GM21528 (cell line): Measurements from ENCODE around the gene PPP1R16B.
"Not testable (repeated sequence)": the region's sequence is repeated elsewhere in the genome, so short reads cannot be mapped to it uniquely, and the experiment has no call there.

Experiments
- ATAC-seq: cut with Tn5 transposase; IDR thresholded peaks from one replicate; pipeline ENCODE4 v1.9.1; 2021; ENCODE audit warnings: mild to moderate bottlenecking, moderate library complexity; ENCODE audit not compliant: unreplicated experiment, low FRiP score

Gene PPP1R16B

GRCh38 chr20:38841570-38841969 is 36.1 kb downstream of the PPP1R16B start:
- ATAC-seq = no peak

GRCh38 chr20:38842026-38842425 is 36.5 kb downstream of the PPP1R16B start:
- ATAC-seq = peak; percentile 36

- ATAC-seq = peak; percentile 80
Observed at GRCh38 chr20:38842558-38842981, 37.1 kb downstream of the PPP1R16B start.

GRCh38 chr20:38843346-38843745 is 37.8 kb downstream of the PPP1R16B start:
- ATAC-seq = no peak

- ATAC-seq = no peak
Observed at GRCh38 chr20:38844963-38845362, 39.5 kb downstream of the PPP1R16B start.

GRCh38 chr20:38847840-38848239 is 42.3 kb downstream of the PPP1R16B start:
- no peak for ATAC-seq

GRCh38 chr20:38853759-38854158 is 48.3 kb downstream of the PPP1R16B start:
- ATAC-seq = no peak

- no peak for ATAC-seq
Observed at GRCh38 chr20:38854654-38855066, 49.2 kb downstream of the PPP1R16B start.

- ATAC-seq = no peak
Observed at GRCh38 chr20:38855356-38855755, 49.9 kb downstream of the PPP1R16B start.

- no peak for ATAC-seq
Observed at GRCh38 chr20:38856570-38856969, 51.1 kb downstream of the PPP1R16B start.

GRCh38 chr20:38857703-38858102 is 52.2 kb downstream of the PPP1R16B start:
- no peak for ATAC-seq

- no peak for ATAC-seq
Observed at GRCh38 chr20:38859070-38859690, 53.7 kb downstream of the PPP1R16B start.

GRCh38 chr20:38859857-38860256 is 54.4 kb downstream of the PPP1R16B start:
- not testable (repeated sequence) for ATAC-seq

- ATAC-seq = no peak
Observed at GRCh38 chr20:38861071-38861401, 55.5 kb downstream of the PPP1R16B start.

GRCh38 chr20:38862226-38862625 is 56.7 kb downstream of the PPP1R16B start:
- ATAC-seq = no peak

GRCh38 chr20:38863024-38863851 is 57.7 kb downstream of the PPP1R16B start:
- ATAC-seq = peak; percentile 63

- no peak for ATAC-seq
Observed at GRCh38 chr20:38864662-38865061, 59.2 kb downstream of the PPP1R16B start.

GRCh38 chr20:38866265-38867061 is 61.0 kb downstream of the PPP1R16B start:
- no peak for ATAC-seq

- ATAC-seq = no peak
Observed at GRCh38 chr20:38867062-38867359, 61.5 kb downstream of the PPP1R16B start.

- no peak for ATAC-seq
Observed at GRCh38 chr20:38870733-38871559, 65.4 kb downstream of the PPP1R16B start.

- ATAC-seq = no peak
Observed at GRCh38 chr20:38871560-38871953, 66.1 kb downstream of the PPP1R16B start.
